Epithelial cell of esophagus (primary cell): ENCODE measurements around the gene LRRC47.

ENCODE experiments used
- DNase-seq: peaks from one replicate; pipeline ENCODE4 v3.0.0; 2010; ENCODE audit warnings: low read depth
- H3K4me3 ChIP-seq: 2 replicates; pipeline ENCODE4 v1.5.1; 2011; ENCODE audit warnings: mild to moderate bottlenecking, low read length, control low read depth
- TF ChIP-seq, protein P1 (sequence below): IDR thresholded peaks from 2 replicates; pipeline ENCODE4 v1.5.1; 2011; ENCODE audit warnings: low read depth, mild to moderate bottlenecking, low read length, control low read depth, inconsistent platforms; ENCODE audit not compliant: insufficient read depth; ENCODE audit errors: missing control alignments

Gene LRRC47

GRCh38 chr1:3834701-3835100 lies 38.4 kb upstream of the LRRC47 start:
- H3K4me3 ChIP-seq, result no peak overlapping the region
- TF ChIP-seq, protein P1, sequence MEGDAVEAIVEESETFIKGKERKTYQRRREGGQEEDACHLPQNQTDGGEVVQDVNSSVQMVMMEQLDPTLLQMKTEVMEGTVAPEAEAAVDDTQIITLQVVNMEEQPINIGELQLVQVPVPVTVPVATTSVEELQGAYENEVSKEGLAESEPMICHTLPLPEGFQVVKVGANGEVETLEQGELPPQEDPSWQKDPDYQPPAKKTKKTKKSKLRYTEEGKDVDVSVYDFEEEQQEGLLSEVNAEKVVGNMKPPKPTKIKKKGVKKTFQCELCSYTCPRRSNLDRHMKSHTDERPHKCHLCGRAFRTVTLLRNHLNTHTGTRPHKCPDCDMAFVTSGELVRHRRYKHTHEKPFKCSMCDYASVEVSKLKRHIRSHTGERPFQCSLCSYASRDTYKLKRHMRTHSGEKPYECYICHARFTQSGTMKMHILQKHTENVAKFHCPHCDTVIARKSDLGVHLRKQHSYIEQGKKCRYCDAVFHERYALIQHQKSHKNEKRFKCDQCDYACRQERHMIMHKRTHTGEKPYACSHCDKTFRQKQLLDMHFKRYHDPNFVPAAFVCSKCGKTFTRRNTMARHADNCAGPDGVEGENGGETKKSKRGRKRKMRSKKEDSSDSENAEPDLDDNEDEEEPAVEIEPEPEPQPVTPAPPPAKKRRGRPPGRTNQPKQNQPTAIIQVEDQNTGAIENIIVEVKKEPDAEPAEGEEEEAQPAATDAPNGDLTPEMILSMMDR, result no peak
- no peak for DNase-seq

DNA sequence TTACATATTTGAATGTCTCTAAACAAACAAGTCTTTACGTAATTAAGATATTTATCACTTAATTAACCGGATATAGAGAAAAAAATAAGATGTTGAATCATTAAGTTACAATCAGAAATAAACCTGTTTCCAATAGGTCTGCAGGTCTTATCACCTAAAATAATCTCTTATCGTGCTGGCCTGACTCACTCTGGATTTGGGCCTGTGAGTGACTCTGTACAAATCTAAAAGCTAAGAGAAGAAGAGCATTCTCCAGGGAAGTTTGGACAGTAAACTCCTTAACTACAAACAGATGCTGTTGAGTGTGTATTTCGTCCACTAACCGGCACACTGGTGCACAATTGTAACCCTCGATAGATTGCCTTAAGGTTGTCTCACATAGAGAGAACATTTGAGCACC lies 35.4 kb upstream of the LRRC47 start:
- TF ChIP-seq, protein P1, result no peak
- no peak for DNase-seq
- H3K4me3 ChIP-seq, result no peak overlapping the region

DNA sequence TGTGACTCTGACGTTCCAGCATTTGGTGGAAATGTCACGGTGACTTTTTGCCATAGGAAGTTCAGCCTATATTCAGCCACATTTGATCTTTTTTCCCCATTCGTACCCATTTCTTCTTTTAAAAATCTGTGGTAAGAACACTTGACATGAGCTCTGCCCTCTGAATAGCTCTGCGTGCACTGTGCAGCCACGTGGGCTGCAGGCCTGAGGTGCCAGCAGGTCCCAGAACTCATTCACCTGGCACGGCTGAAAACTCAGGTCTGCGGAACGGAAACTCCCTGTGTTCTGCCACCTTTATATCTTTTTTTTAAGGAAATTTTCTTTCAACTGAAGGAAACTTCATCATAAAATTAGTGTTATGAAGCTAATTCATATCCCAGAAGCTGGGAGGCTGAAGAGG lies 32.1 kb upstream of the LRRC47 start:
- no peak for DNase-seq
- H3K4me3 ChIP-seq, result no peak overlapping the region
- TF ChIP-seq, protein P1, result no peak

DNA sequence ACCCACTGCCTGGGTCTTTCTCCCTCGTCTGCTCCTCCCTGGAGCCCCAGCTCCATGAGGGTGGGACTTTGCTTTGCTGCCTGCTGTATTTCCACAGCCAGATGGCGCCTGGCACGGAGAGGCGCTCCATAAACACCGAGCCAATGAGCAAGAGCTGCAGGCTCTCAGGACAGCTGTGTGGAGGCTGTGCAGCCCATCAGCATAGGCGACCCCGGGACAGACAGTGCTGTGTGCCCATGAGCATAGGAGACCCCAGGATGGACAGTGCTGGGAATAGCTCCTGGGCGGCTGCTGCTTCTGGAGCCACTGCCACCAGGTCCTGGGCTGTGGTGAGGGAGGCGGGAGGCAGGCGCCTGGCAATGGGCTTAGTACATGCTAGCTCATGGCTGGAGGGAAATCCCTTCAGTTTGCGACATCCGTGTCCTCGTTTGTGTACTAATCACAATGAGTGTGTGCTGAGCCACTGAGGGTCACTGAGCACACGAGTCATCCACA lies 31.6 kb upstream of the LRRC47 start:
- DNase-seq, result no peak

GRCh38 chr1:3825356-3825755 lies 29.1 kb upstream of the LRRC47 start:
- TF ChIP-seq, protein P1, result no peak
- peak; percentile 7 for DNase-seq
- no peak overlapping the region for H3K4me3 ChIP-seq

More for the DNA sequence above, 31.6 kb upstream of the LRRC47 start:
- no peak overlapping the region for H3K4me3 ChIP-seq
- TF ChIP-seq, protein P1, result no peak

- DNase-seq, result no peak
- TF ChIP-seq, protein P1, result no peak
- H3K4me3 ChIP-seq, result no peak overlapping the region
Measured at GRCh38 chr1:3824650-3825049, 28.4 kb upstream of the LRRC47 start.

DNA sequence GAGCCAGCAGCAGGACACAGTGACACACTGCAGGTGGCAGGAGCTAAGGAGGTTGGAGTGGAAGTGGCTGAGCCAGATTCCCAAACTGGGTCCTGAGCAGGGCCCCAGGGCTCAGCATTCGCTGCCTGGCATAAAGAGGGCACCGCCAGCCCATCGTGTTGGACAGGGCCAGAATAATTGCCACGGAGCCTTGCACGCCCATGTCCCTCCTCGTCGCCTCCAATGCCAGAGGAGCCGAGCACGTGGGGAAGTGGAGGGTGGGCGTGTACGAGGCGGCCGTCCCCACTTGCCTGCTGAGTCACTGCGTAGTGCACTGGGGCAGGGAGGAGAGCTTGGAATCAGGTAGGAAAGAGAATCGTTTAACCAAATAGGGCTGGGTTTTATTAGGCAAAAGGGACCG lies 26.1 kb upstream of the LRRC47 start:
- TF ChIP-seq, protein P1, result no peak
- no peak for DNase-seq
- H3K4me3 ChIP-seq, result no peak overlapping the region
